ENCODE data around the gene KHDRBS1. TPM values are rescaled to one million over a fixed set of nuclear protein-coding genes. Genes with fewer than 3 reads are reported as not detected.
"Not testable (repeated sequence)": the region's sequence is repeated elsewhere in the genome, so short reads cannot be mapped to it uniquely, and the experiment has no call there.

KHDRBS1 gene
- total RNA-seq, 1 experiment from 2014 or later, result 45.1 TPM

GRCh38 chr1:32062867-32063230 lies 49.2 kb downstream of the KHDRBS1 start:
- no peak for DNase-seq (ENCODE audit: extremely low read depth, low read depth)

GRCh38 chr1:32063261-32063681 lies 49.6 kb downstream of the KHDRBS1 start:
- DNase-seq (ENCODE audit: extremely low read depth, low read depth), result peak; percentile 63

GRCh38 chr1:32065613-32066488 lies 52.2 kb downstream of the KHDRBS1 start:
- DNase-seq (ENCODE audit: extremely low read depth, low read depth), result not testable (repeated sequence)

GRCh38 chr1:32066489-32066873 lies 52.8 kb downstream of the KHDRBS1 start:
- DNase-seq (ENCODE audit: extremely low read depth, low read depth), result peak; percentile 84

- DNase-seq (ENCODE audit: extremely low read depth, low read depth), result no peak
Measured at GRCh38 chr1:32068957-32069588, 55.4 kb downstream of the KHDRBS1 start.

- peak; percentile 28 for DNase-seq (ENCODE audit: extremely low read depth, low read depth)
Measured at GRCh38 chr1:32071758-32072621, 58.3 kb downstream of the KHDRBS1 start.

GRCh38 chr1:32072622-32073298 lies 59.1 kb downstream of the KHDRBS1 start, which contains the start of gene TMEM39B:
TSS of gene TMEM39B (plus strand) at chr1:32072939. CDS start at chr1:32073048, 109 bp downstream.
- peak; percentile 84 for DNase-seq (ENCODE audit: extremely low read depth, low read depth)

- no peak for DNase-seq (ENCODE audit: extremely low read depth, low read depth)
Measured at GRCh38 chr1:32073299-32074229, 59.9 kb downstream of the KHDRBS1 start.

- DNase-seq (ENCODE audit: extremely low read depth, low read depth), result no peak
Measured at GRCh38 chr1:32074841-32075240, 61.2 kb downstream of the KHDRBS1 start.

- DNase-seq (ENCODE audit: extremely low read depth, low read depth), result no peak
Measured at GRCh38 chr1:32077451-32077850, 63.8 kb downstream of the KHDRBS1 start.

GRCh38 chr1:32082022-32082421 lies 68.4 kb downstream of the KHDRBS1 start:
- DNase-seq (ENCODE audit: extremely low read depth, low read depth), result no peak

- not testable (repeated sequence) for DNase-seq (ENCODE audit: extremely low read depth, low read depth)
Measured at GRCh38 chr1:32086381-32086780, 72.7 kb downstream of the KHDRBS1 start.

GRCh38 chr1:32091176-32091575 lies 77.5 kb downstream of the KHDRBS1 start:
- no peak for DNase-seq (ENCODE audit: extremely low read depth, low read depth)

- DNase-seq (ENCODE audit: extremely low read depth, low read depth), result no peak
Measured at GRCh38 chr1:32091591-32091990, 77.9 kb downstream of the KHDRBS1 start.

Small RNA genes within 50 kb of the gene (small RNA-seq; reads per million reads assigned to genes)
- 0 to 0.02 reads per million in 2 experiments for gene MIR5585
- 0 reads per million in 2 experiments for gene RF00017

Other genes with a start within 250 kb of the KHDRBS1 start
- gene ADGRB2, start 249.5 kb upstream of the KHDRBS1 start, total RNA-seq (2014; rRNA removed; shearing (Covaris generic)), result 2.3 and 2.5 TPM in 2 replicates
- gene SPOCD1, start 197.8 kb upstream of the KHDRBS1 start, total RNA-seq (2014; rRNA removed; shearing (Covaris generic)), result 0.57 and 0.81 TPM in 2 replicates
- 557 and 579 TPM in 2 replicates for gene PTP4A2, start 75.5 kb upstream of the KHDRBS1 start, total RNA-seq (2014; rRNA removed; shearing (Covaris generic))
- 6.2 and 8.6 TPM in 2 replicates for gene TMEM39B, start 59.1 kb downstream of the KHDRBS1 start, total RNA-seq (2014; rRNA removed; shearing (Covaris generic))
- 34.3 and 37.3 TPM in 2 replicates for gene KPNA6, start 94.2 kb downstream of the KHDRBS1 start, total RNA-seq (2014; rRNA removed; shearing (Covaris generic))
- gene TXLNA, start 165.8 kb downstream of the KHDRBS1 start, total RNA-seq (2014; rRNA removed; shearing (Covaris generic)), result 42.2 and 46.2 TPM in 2 replicates
- gene CCDC28B, start 186.7 kb downstream of the KHDRBS1 start, total RNA-seq (2014; rRNA removed; shearing (Covaris generic)), result 2.4 and 2.7 TPM in 2 replicates
- gene IQCC, start 191.8 kb downstream of the KHDRBS1 start, total RNA-seq (2014; rRNA removed; shearing (Covaris generic)), result 2.3 and 2.9 TPM in 2 replicates
- not detected in 2 replicates for gene DCDC2B, start 195.2 kb downstream of the KHDRBS1 start, total RNA-seq (2014; rRNA removed; shearing (Covaris generic))
- gene TMEM234, start 208.5 kb downstream of the KHDRBS1 start, total RNA-seq (2014; rRNA removed; shearing (Covaris generic)), result 5.4 and 6.5 TPM in 2 replicates
- 288 and 292 TPM in 2 replicates for gene EIF3I, start 208.5 kb downstream of the KHDRBS1 start, total RNA-seq (2014; rRNA removed; shearing (Covaris generic))
- gene FAM167B, start 233.4 kb downstream of the KHDRBS1 start, total RNA-seq (2014; rRNA removed; shearing (Covaris generic)), result not detected in 2 replicates
- not detected in 2 replicates for gene LCK, start 237.4 kb downstream of the KHDRBS1 start, total RNA-seq (2014; rRNA removed; shearing (Covaris generic))